Lung (tissue), 12 donors: ENCODE data around the gene ARSB. TPM values are rescaled to one million over a fixed set of nuclear protein-coding genes. Genes with fewer than 3 reads are reported as not detected.

Experiments
- ATAC-seq: fragments of 200-7000 bp; cut with Tn5 transposase; one replicate; pipeline ENCODE4 v1.9.1; 2020; ENCODE audit warnings: moderate number of reproducible peaks; ENCODE audit not compliant: insufficient read depth, low FRiP score
- DNase-seq, 3 donors: peaks; one replicate each; pipeline ENCODE4 v3.0.0-alpha.2; 2013 to 2017
- H3K27ac ChIP-seq, 2 donors: one replicate each; pipeline ENCODE4 v1.5.1; 2013; ENCODE audit warnings: mild to moderate bottlenecking in 2 of 2, moderate library complexity in 2 of 2, control low read depth in 1 of 2, inconsistent platforms in 1 of 2, low read depth in 1 of 2, low read length in 1 of 2
- H3K27me3 ChIP-seq, 3 donors: one replicate each; pipeline ENCODE4 v1.5.1; 2013; ENCODE audit warnings: low read length in 2 of 3; ENCODE audit not compliant: control insufficient read depth in 3 of 3, insufficient read depth in 3 of 3
- H3K36me3 ChIP-seq, 4 donors: one replicate each; pipeline ENCODE4 v1.5.1; 2013; ENCODE audit warnings: low read length in 4 of 4, mild to moderate bottlenecking in 1 of 4, moderate library complexity in 1 of 4; ENCODE audit not compliant: control insufficient read depth in 4 of 4, insufficient read depth in 4 of 4
- H3K4me1 ChIP-seq, 5 donors: one replicate each; pipeline ENCODE4 v1.5.1; 2013; ENCODE audit warnings: low read length in 5 of 5, mild to moderate bottlenecking in 2 of 5, moderate library complexity in 1 of 5; ENCODE audit not compliant: control insufficient read depth in 5 of 5, insufficient read depth in 5 of 5
- H3K4me3 ChIP-seq: one replicate; pipeline ENCODE4 v1.5.1; 2013; ENCODE audit warnings: mild to moderate bottlenecking, control low read depth, moderate library complexity
- H3K9ac ChIP-seq, 2 donors: one replicate each; pipeline ENCODE4 v1.5.1; 2013; ENCODE audit warnings: low read length in 2 of 2, control low read depth in 1 of 2; ENCODE audit not compliant: insufficient read depth in 1 of 2
- H3K9me3 ChIP-seq, 4 donors: one replicate each; pipeline ENCODE4 v1.5.1; 2013; ENCODE audit warnings: low read length in 3 of 4, mild to moderate bottlenecking in 1 of 4, moderate library complexity in 1 of 4; ENCODE audit not compliant: control insufficient read depth in 4 of 4, insufficient read depth in 3 of 4
- WGBS, 2 donors: extraction: QIAGEN DNeasy Blood & Tissue Kit; methylation state at CpG; one replicate each; pipeline ENCODE4 v1.1.7; 2013; 5-methylcytosine and 5-hydroxymethylcytosine counted together
- polyA plus RNA-seq, 2 donors: library from polyadenylated mRNA; stranded (reverse); fragments of 200-250 nt; gene quantifications; one replicate each; pipeline ENCODE4 v1.2.1, GENCODE V29; 2013
- total RNA-seq, 2 donors: library from RNA; depleted of rRNA in 1 of 2; stranded (reverse); fragments of >200 nt in 1 of 2; gene quantifications; one replicate each; pipeline ENCODE4 v1.2.1, GENCODE V29; 2014 to 2021
- TF ChIP-seq, protein P1 (sequence below): IDR thresholded peaks from 2 replicates; pipeline ENCODE4 v1.5.1; 2012; ENCODE audit warnings: mild to moderate bottlenecking; ENCODE audit errors: control extremely low read depth, extremely low read depth
- donor health status: control.
- donor health status: control.
- donor health status: Bipolar disorder and iron deficiency.
- donor health status: healthy.
- donor health status: DM: yes; HTN: yes; CAD: no.

The ARSB gene
- total and polyA plus RNA-seq, 4 donors: 3.2 to 17.3 (median 11.1) TPM

DNA sequence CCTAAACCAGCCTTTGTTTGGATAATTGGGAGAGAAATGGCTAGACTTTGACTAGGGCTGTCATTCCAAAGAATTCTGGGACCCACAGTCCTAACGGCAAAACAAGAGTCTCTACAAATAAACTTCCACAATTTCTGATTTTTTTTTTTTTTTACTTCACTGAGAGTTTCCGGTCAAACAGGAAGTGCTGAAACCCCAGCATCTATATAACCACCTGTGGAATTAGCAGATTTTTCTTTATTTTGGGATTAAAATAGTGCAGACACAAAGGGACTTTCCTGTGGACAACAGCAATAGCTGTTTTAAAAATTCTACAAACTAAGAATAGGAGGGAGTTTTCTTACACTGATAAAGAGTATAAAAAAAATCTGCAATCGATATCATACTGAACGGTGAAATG lies 157.4 kb downstream of the ARSB start:
- no peak overlapping the region for H3K27ac ChIP-seq
- H3K4me3 ChIP-seq: no peak overlapping the region
- DNase-seq: no peak
- TF ChIP-seq, protein P1, sequence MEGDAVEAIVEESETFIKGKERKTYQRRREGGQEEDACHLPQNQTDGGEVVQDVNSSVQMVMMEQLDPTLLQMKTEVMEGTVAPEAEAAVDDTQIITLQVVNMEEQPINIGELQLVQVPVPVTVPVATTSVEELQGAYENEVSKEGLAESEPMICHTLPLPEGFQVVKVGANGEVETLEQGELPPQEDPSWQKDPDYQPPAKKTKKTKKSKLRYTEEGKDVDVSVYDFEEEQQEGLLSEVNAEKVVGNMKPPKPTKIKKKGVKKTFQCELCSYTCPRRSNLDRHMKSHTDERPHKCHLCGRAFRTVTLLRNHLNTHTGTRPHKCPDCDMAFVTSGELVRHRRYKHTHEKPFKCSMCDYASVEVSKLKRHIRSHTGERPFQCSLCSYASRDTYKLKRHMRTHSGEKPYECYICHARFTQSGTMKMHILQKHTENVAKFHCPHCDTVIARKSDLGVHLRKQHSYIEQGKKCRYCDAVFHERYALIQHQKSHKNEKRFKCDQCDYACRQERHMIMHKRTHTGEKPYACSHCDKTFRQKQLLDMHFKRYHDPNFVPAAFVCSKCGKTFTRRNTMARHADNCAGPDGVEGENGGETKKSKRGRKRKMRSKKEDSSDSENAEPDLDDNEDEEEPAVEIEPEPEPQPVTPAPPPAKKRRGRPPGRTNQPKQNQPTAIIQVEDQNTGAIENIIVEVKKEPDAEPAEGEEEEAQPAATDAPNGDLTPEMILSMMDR: no peak
- ATAC-seq: no peak
- H3K4me1 ChIP-seq: peaks cover 0 to 49% (median 6%) of the 10 kb centered on the region in 5 donors
- 50 to 65% methylated on average over 4 of the region's 4 CpGs for WGBS, 2 donors
- peaks cover 0 to 3% (median 0%) of the 10 kb centered on the region in 4 donors for H3K9me3 ChIP-seq
- no peak overlapping the region for H3K9ac ChIP-seq
- no peaks in the 10 kb centered on the region for H3K27me3 ChIP-seq
- H3K36me3 ChIP-seq: no peaks in the 10 kb centered on the region

DNA sequence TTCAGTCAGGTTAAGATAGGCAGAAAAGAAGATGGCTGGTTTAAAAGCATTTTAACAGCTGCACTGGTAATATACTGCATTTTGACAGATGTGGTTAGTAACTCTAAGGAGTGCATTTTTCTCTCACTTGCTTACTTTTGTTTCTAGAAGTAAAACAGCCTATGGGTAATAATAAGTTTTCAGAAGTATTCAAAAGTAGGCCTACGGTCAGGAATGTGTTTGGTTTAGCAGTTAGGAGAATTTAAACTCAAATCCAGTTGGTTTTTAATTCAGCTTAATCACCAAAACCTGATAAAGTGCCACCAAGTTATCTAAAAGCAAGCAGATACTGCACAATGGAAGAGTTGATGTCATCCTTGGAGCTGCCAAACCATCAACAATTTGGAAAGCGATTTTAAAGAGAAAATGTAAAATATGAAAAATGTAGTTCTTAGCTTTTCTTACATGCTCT lies 160.3 kb downstream of the ARSB start:
- H3K27ac ChIP-seq: no peak overlapping the region
- H3K36me3 ChIP-seq: no peaks in the 10 kb centered on the region
- no peak overlapping the region for H3K9ac ChIP-seq
- TF ChIP-seq, protein P1: no peak
- DNase-seq (peak in 2 of 3 donors; percentile 56 to 71), ATAC-seq (no peak)
- 60 to 66% methylated on average over 2 of the region's 2 CpGs for WGBS, 2 donors
- H3K4me3 ChIP-seq: no peak overlapping the region
- H3K27me3 ChIP-seq: no peaks in the 10 kb centered on the region
- H3K9me3 ChIP-seq: peaks cover 0 to 3% (median 0%) of the 10 kb centered on the region in 4 donors
- peaks cover 0 to 29% (median 0%) of the 10 kb centered on the region in 5 donors for H3K4me1 ChIP-seq

DNA sequence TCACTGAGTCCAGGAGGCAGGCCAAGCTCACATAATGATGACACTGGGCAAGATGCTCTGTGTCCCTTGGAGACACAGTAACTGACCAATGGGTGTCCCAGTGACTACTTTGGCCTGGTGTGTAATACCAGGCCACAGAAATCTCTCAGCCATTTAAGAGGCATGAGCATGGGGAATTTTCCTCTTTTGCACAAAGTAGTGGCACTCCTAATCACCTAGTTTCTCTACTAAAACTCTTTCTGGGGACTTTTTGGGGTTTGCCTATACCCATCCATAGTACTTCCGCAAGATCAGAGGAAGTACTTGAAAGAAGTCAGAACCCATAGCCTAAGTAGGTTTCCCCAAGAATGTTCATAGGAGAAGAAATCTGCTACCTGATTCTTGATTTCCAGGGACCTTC lies 161.9 kb downstream of the ARSB start:
- Histone ChIP-seq H3K36me3 (no peaks in the 10 kb centered on the region), H3K9ac (no peak overlapping the region), H3K27ac (no peak overlapping the region), H3K27me3 (no peaks in the 10 kb centered on the region), H3K4me3 (no peak overlapping the region), H3K4me1 (peaks cover 0 to 38% (median 5%) of the 10 kb centered on the region in 5 donors), H3K9me3 (no peaks in the 10 kb centered on the region)
- TF ChIP-seq, protein P1: no peak
- 91 to 97% methylated on average over 1 of the region's 1 CpG for WGBS, 2 donors
- no peak for ATAC-seq
- no peak for DNase-seq

DNA sequence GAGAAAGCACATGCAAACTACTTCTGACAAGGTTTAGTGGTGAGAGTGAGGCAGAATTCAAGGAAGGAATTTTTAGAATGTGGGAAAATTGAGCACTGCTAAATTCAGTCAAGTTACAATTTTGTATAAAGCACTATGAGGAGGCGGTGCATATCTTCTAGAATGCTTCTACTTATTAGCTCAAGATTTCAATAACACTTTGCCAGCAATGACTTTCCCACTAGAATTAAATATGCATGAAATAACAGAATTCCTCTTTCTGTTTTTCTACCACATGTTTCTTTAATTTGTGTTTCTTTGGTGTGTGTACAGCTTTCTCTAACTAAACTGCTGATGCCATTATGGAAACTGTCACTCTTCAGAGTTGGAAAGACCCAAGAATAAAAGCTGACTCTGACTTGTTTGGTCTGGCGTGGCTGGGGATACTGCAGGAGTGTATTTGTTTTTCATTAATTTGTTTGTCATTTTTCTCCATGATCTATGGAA lies 163.5 kb downstream of the ARSB start:
- Histone ChIP-seq H3K36me3 (no peaks in the 10 kb centered on the region), H3K9me3 (no peaks in the 10 kb centered on the region), H3K4me1 (peaks cover 0 to 38% (median 5%) of the 10 kb centered on the region in 5 donors), H3K4me3 (no peak overlapping the region), H3K27ac (no peak overlapping the region), H3K27me3 (no peaks in the 10 kb centered on the region), H3K9ac (no peak overlapping the region)
- 90 to 97% methylated on average over 2 of the region's 2 CpGs for WGBS, 2 donors
- DNase-seq: peak in 2 of 3 donors; percentile 46 to 62
- TF ChIP-seq, protein P1: no peak
- no peak for ATAC-seq
